Neural cell (in vitro differentiated cells): ENCODE measurements around the gene ACTMAP.

ENCODE experiments used
- CTCF ChIP-seq: fragments of 450-650 bp; IDR thresholded peaks from 2 replicates; pipeline ENCODE4 v1.5.1; 2014; ENCODE audit warnings: antibody characterized with exemption, mild to moderate bottlenecking, moderate library complexity; ENCODE audit not compliant: poor library complexity, severe bottlenecking
- EP300 ChIP-seq: fragments of 450-650 bp; conservative IDR thresholded peaks from 2 replicates; pipeline ENCODE4 v1.6.1; 2014; ENCODE audit warnings: antibody characterized with exemption, mild to moderate bottlenecking, moderate library complexity; ENCODE audit not compliant: poor library complexity, severe bottlenecking
- EZH2 ChIP-seq: fragments of 200-600, 300-800 bp; shearing (Covaris generic), sonication (generic); IDR thresholded peaks from 2 replicates; pipeline ENCODE4 v1.6.1; 2014; ENCODE audit warnings: antibody characterized with exemption, low read length, borderline replicate concordance, mild to moderate bottlenecking; ENCODE audit not compliant: insufficient read depth, poor library complexity, severe bottlenecking
- POLR2AphosphoS5 ChIP-seq: IDR thresholded peaks from 2 replicates; pipeline ENCODE4 v1.6.1; 2012
- RAD21 ChIP-seq: fragments of 450-650 bp; conservative IDR thresholded peaks from 2 replicates; pipeline ENCODE4 v1.6.1; 2014; ENCODE audit warnings: antibody characterized with exemption, mild to moderate bottlenecking, moderate library complexity
- SMC3 ChIP-seq: fragments of 450-650 bp; conservative IDR thresholded peaks from 2 replicates; pipeline ENCODE4 v1.6.1; 2014; ENCODE audit warnings: antibody characterized with exemption, mild to moderate bottlenecking, moderate library complexity; ENCODE audit not compliant: poor library complexity
- TAF1 ChIP-seq: IDR thresholded peaks from 2 replicates; pipeline ENCODE4 v1.6.1; 2012; ENCODE audit warnings: low read depth
- TF ChIP-seq, protein P1 (sequence below): IDR thresholded peaks from 2 replicates; pipeline ENCODE4 v1.6.1; 2012; ENCODE audit warnings: borderline replicate concordance

DNA sequence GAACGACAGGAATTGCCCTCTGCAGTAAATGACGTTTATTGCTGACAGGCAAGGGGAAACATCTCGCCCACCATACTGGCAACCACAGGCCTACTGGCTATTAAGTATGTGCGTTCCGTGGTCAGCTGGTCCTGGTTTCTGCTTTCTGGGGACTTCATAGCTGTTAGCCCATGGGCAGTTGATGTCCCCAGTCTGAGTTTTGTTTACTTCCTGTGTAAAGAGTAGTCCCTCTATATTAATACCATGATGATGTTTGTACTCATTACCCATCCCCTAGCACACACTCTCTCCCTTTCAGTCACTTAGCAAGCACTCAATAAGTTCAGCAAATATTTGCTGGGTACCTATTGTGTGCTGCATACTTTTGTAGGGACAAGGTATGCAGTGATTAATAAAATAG lies 18.6 kb upstream of the ACTMAP start:
- TF ChIP-seq, protein P1, sequence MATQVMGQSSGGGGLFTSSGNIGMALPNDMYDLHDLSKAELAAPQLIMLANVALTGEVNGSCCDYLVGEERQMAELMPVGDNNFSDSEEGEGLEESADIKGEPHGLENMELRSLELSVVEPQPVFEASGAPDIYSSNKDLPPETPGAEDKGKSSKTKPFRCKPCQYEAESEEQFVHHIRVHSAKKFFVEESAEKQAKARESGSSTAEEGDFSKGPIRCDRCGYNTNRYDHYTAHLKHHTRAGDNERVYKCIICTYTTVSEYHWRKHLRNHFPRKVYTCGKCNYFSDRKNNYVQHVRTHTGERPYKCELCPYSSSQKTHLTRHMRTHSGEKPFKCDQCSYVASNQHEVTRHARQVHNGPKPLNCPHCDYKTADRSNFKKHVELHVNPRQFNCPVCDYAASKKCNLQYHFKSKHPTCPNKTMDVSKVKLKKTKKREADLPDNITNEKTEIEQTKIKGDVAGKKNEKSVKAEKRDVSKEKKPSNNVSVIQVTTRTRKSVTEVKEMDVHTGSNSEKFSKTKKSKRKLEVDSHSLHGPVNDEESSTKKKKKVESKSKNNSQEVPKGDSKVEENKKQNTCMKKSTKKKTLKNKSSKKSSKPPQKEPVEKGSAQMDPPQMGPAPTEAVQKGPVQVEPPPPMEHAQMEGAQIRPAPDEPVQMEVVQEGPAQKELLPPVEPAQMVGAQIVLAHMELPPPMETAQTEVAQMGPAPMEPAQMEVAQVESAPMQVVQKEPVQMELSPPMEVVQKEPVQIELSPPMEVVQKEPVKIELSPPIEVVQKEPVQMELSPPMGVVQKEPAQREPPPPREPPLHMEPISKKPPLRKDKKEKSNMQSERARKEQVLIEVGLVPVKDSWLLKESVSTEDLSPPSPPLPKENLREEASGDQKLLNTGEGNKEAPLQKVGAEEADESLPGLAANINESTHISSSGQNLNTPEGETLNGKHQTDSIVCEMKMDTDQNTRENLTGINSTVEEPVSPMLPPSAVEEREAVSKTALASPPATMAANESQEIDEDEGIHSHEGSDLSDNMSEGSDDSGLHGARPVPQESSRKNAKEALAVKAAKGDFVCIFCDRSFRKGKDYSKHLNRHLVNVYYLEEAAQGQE = no peak
- TF ChIP-seq CTCF (no peak), POLR2AphosphoS5 (no peak), EZH2 (no peak), SMC3 (no peak), EP300 (no peak), RAD21 (no peak), TAF1 (no peak)
